ENCODE measurements around the gene SACS.

SACS gene

GRCh38 chr13:23288564-23288963 lies 144.9 kb downstream of the SACS start:
- DNase-seq (ENCODE audit: low read depth), result peak; percentile 23

- DNase-seq (ENCODE audit: low read depth), result no peak
These were observed 154.2 kb downstream of the SACS start for GRCh38 chr13:23279321-23279720.

Data from stromal cell of bone marrow (primary cell).